K562 (cell line): ENCODE data around the gene OBSL1.

ENCODE experiments used
- ARNT ChIP-seq, 2 experiments: fragments of 450-650 bp; IDR thresholded peaks; 2 replicates each; pipeline ENCODE4 v1.6.1; 2016; ENCODE audit warnings: mild to moderate bottlenecking in 1 of 2
- BRCA1 ChIP-seq, 2 experiments: fragments of 450-650 bp in 1 of 2; sonication (generic) in 1 of 2; formaldehyde crosslinking in 1 of 2; IDR thresholded peaks; 2 replicates each; pipeline versions ENCODE4 v1.5.0 to v1.6.1; 2017 to 2020; ENCODE audit warnings: mild to moderate bottlenecking in 1 of 2, missing genetic modification reagents in 1 of 2
- CTCF ChIP-seq, 3 experiments: IDR thresholded peaks in 2 of 3; conservative IDR thresholded peaks in 1 of 3; 2 replicates each; pipeline ENCODE4 v1.5.1; 2011 to 2012; ENCODE audit warnings: low read length in 3 of 3, mild to moderate bottlenecking in 3 of 3, control low read depth in 2 of 3, improper control_type of control experiment in 1 of 3, inconsistent platforms in 1 of 3, low read depth in 1 of 3, mixed read lengths in 1 of 3, moderate library complexity in 1 of 3; ENCODE audit not compliant: insufficient read depth in 2 of 3
- MAFK ChIP-seq: IDR thresholded peaks from 2 replicates; pipeline ENCODE4 v1.6.1; 2011; ENCODE audit warnings: low read length, improper control_type of control experiment
- MEF2D ChIP-seq: conservative IDR thresholded peaks from 2 replicates; pipeline ENCODE4 v1.6.1; 2016; ENCODE audit warnings: low read depth, missing genetic modification characterization, missing compliant biosample characterization
- MIER1 ChIP-seq: fragments of 450-650 bp; IDR thresholded peaks from 2 replicates; pipeline ENCODE4 v1.6.1; 2016; ENCODE audit warnings: antibody characterized with exemption, mild to moderate bottlenecking, low read depth
- MXI1 ChIP-seq: IDR thresholded peaks from 2 replicates; pipeline ENCODE4 v1.6.1; 2011; ENCODE audit warnings: low read depth, mild to moderate bottlenecking, improper control_type of control experiment, low read length
- POLR2A ChIP-seq: fragments of 450-650 bp; conservative IDR thresholded peaks from 2 replicates; pipeline ENCODE4 v1.6.1; 2016
- SMC3 ChIP-seq: conservative IDR thresholded peaks from 2 replicates; pipeline ENCODE4 v1.6.1; 2011; ENCODE audit warnings: low read depth, low read length, improper control_type of control experiment; ENCODE audit not compliant: insufficient read depth
- TBL1XR1 ChIP-seq, 2 experiments: IDR thresholded peaks; 2 replicates each; pipeline ENCODE4 v1.6.1; 2012; ENCODE audit warnings: improper control_type of control experiment in 2 of 2, low read length in 2 of 2, mild to moderate bottlenecking in 1 of 2
- THRA ChIP-seq: fragments of 450-650 bp; IDR thresholded peaks from 2 replicates; pipeline ENCODE4 v1.6.1; 2017; ENCODE audit warnings: mild to moderate bottlenecking, moderate library complexity
- U2AF2 ChIP-seq: fragments of 200-400 bp; formaldehyde crosslinking; optimal IDR thresholded peaks from 2 replicates; pipeline ENCODE3; 2017; ENCODE audit warnings: low read depth, mild to moderate bottlenecking, low read length
- TF ChIP-seq, protein P1 (sequence below): fragments of 150-350 bp; IDR thresholded peaks from 2 replicates; pipeline ENCODE4 v1.6.1; 2014; ENCODE audit warnings: low read depth, mild to moderate bottlenecking, low read length, borderline replicate concordance
- TF ChIP-seq, protein P2 (sequence below): sonication (generic); formaldehyde crosslinking; IDR thresholded peaks from 2 replicates; pipeline ENCODE4 v1.8.0; 2023; ENCODE audit warnings: missing genetic modification reagents, mild to moderate bottlenecking, borderline replicate concordance

DNA sequence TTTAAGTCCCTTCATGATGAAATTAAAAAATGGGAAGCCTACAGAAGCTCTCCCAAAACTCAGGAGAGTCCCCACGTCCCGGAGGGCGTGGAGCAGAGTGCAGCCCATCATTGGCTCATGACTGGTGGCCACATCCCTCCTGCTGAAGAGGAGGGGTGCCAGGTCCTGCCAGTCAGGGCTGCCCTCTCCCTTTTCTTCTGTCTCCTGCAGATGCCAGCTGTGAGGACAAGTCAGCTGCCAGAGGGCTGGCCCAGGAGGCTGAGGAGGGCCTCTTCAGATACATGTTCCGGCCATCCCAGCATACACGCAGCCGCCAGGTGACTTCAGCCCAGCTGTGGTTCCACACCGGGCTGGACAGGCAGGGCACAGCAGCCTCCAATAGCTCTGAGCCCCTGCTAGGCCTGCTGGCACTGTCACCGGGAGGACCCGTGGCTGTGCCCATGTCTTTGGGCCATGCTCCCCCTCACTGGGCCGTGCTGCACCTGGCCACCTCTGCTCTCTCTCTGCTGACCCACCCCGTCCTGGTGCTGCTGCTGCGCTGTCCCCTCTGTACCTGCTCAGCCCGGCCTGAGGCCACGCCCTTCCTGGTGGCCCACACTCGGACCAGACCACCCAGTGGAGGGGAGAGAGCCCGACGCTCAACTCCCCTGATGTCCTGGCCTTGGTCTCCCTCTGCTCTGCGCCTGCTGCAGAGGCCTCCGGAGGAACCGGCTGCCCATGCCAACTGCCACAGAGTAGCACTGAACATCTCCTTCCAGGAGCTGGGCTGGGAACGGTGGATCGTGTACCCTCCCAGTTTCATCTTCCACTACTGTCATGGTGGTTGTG, 3.4 kb upstream of the OBSL1 start:
- TF ChIP-seq MIER1: no peak
- no peak for TF ChIP-seq U2AF2
- TF ChIP-seq, protein P1, sequence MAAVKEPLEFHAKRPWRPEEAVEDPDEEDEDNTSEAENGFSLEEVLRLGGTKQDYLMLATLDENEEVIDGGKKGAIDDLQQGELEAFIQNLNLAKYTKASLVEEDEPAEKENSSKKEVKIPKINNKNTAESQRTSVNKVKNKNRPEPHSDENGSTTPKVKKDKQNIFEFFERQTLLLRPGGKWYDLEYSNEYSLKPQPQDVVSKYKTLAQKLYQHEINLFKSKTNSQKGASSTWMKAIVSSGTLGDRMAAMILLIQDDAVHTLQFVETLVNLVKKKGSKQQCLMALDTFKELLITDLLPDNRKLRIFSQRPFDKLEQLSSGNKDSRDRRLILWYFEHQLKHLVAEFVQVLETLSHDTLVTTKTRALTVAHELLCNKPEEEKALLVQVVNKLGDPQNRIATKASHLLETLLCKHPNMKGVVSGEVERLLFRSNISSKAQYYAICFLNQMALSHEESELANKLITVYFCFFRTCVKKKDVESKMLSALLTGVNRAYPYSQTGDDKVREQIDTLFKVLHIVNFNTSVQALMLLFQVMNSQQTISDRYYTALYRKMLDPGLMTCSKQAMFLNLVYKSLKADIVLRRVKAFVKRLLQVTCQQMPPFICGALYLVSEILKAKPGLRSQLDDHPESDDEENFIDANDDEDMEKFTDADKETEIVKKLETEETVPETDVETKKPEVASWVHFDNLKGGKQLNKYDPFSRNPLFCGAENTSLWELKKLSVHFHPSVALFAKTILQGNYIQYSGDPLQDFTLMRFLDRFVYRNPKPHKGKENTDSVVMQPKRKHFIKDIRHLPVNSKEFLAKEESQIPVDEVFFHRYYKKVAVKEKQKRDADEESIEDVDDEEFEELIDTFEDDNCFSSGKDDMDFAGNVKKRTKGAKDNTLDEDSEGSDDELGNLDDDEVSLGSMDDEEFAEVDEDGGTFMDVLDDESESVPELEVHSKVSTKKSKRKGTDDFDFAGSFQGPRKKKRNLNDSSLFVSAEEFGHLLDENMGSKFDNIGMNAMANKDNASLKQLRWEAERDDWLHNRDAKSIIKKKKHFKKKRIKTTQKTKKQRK: no peak
- TF ChIP-seq THRA: no peak
- TF ChIP-seq MEF2D (tag): no peak
- no peak for TF ChIP-seq ARNT (IDR thresholded peaks at IDR 0.05)
- no peak for TF ChIP-seq MXI1
- TF ChIP-seq CTCF (IDR thresholded peaks at IDR 0.05 in 2 of 3, conservative IDR thresholded peaks at IDR 0.05 in 1 of 3; ENCODE audit: insufficient read depth in 2 of 3, low read depth in 1 of 3, low read length in 3 of 3): no peak
- TF ChIP-seq MAFK: no peak
- TF ChIP-seq TBL1XR1 (IDR thresholded peaks at IDR 0.05; ENCODE audit: low read length in 2 of 2): no peak
- no peak for TF ChIP-seq BRCA1 (IDR thresholded peaks at IDR 0.05)
- no peak for TF ChIP-seq BRCA1 (CRISPR knock-in tag; IDR thresholded peaks at IDR 0.05)
- no peak for TF ChIP-seq POLR2A
- TF ChIP-seq SMC3: no peak
- TF ChIP-seq, protein P2, sequence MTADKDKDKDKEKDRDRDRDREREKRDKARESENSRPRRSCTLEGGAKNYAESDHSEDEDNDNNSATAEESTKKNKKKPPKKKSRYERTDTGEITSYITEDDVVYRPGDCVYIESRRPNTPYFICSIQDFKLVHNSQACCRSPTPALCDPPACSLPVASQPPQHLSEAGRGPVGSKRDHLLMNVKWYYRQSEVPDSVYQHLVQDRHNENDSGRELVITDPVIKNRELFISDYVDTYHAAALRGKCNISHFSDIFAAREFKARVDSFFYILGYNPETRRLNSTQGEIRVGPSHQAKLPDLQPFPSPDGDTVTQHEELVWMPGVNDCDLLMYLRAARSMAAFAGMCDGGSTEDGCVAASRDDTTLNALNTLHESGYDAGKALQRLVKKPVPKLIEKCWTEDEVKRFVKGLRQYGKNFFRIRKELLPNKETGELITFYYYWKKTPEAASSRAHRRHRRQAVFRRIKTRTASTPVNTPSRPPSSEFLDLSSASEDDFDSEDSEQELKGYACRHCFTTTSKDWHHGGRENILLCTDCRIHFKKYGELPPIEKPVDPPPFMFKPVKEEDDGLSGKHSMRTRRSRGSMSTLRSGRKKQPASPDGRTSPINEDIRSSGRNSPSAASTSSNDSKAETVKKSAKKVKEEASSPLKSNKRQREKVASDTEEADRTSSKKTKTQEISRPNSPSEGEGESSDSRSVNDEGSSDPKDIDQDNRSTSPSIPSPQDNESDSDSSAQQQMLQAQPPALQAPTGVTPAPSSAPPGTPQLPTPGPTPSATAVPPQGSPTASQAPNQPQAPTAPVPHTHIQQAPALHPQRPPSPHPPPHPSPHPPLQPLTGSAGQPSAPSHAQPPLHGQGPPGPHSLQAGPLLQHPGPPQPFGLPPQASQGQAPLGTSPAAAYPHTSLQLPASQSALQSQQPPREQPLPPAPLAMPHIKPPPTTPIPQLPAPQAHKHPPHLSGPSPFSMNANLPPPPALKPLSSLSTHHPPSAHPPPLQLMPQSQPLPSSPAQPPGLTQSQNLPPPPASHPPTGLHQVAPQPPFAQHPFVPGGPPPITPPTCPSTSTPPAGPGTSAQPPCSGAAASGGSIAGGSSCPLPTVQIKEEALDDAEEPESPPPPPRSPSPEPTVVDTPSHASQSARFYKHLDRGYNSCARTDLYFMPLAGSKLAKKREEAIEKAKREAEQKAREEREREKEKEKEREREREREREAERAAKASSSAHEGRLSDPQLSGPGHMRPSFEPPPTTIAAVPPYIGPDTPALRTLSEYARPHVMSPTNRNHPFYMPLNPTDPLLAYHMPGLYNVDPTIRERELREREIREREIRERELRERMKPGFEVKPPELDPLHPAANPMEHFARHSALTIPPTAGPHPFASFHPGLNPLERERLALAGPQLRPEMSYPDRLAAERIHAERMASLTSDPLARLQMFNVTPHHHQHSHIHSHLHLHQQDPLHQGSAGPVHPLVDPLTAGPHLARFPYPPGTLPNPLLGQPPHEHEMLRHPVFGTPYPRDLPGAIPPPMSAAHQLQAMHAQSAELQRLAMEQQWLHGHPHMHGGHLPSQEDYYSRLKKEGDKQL (CRISPR knock-in tag): no peak
